ENCODE measurements around the gene ZNF283.

- TF ChIP-seq CTCF (IDR thresholded peaks at IDR 0.05) (no peak), POLR2A (IDR thresholded peaks at IDR 0.05) (no peak), POLR2AphosphoS5 (IDR thresholded peaks at IDR 0.05) (no peak)
Measured at GRCh38 chr19:43895727-43896308, 68.7 kb downstream of the ZNF283 start.

All from sigmoid colon (tissue), 4 donors.